Heart left ventricle (tissue), 13 donors: ENCODE results near the gene MRPL27.

ENCODE experiments used
- POLR2A ChIP-seq, 2 donors: fragments of 450-650 bp; IDR thresholded peaks; one replicate each; pipeline ENCODE4 v1.6.1; 2017; ENCODE audit warnings: antibody characterized with exemption in 2 of 2, mild to moderate bottlenecking in 2 of 2, moderate library complexity in 2 of 2
- TF ChIP-seq, protein P1 (sequence below), 12 donors: fragments of 200-600 bp; sonication (generic) in 4 of 12; IDR thresholded peaks; one replicate each; pipeline versions ENCODE4 v1.5.0 to v1.8.0; 2018 to 2022; ENCODE audit warnings: antibody characterized with exemption in 12 of 12, mild to moderate bottlenecking in 5 of 12
- donor health status: ischemic (EF 13 %, LVEDD 7.1; RV severe dilation, severe dysfunction).
- donor health status: DM: no; HTN: yes; CAD: no.
- donor health status: DM: no; HTN: no; CAD: no.
- donor health status: ischemic (EF 25% LVEDD 6.9; RV normal size, moderate dysfunction).
- donor health status: ischemic (EF 25% LVEDD 5.7; RV mildly dilated, moderate dysfunction).
- donor health status: ischemic (EF 35%, LVEDD 5.7; RV mildly dilated, moderate dysfunction).
- donor health status: nonischemic (EF 11% LVEDD 7.7; RV severe dilation, severe dysfunction).
- donor health status: DM: yes; HTN: yes; CAD: no.
- donor health status: PGD.
- donor health status: ischemic (EF 29% LVEDD 5.4; RV normal size, mild dysfunction).
- donor health status: nonischemic (EF 23%, LVEDD 6.1; RV moderate dilation, normal function).

DNA sequence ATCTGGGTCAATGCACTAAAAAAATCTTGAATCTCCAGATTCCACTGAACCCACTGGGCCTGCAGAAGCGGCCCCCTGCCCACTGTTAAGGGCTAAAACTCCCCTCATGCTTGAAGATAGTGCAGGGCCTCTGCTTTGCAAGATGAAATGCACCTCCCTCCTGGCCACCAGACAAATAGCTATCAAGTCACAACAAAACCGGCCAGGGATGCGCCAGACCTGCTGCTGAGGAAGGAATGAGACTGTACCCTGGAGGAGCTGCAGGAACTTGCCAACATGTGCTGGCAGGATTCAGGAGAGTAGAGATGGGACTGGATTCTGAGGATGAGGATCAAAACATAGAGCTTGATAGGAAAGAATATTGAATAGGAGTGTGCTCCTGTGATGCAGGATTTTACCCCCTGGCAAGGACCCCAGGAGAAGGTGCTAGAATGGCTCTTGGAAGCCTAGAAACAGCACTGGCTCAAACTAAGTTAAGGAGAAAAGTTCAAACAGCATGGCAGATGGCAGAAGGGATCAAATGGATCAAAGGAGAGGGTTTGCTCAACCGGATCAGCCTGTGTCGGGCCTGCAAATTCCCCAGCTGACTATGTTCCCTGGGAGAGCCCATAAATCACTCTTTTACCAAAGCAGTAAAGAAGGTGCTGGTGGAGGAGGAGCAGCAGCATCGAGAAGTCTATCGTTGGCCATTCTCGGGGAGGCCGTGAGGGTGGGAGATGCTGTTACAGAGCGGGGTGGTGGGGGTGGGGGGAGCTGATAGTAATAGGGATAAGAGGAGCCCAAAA lies 54.3 kb downstream of the MRPL27 start:
- TF ChIP-seq, protein P1, sequence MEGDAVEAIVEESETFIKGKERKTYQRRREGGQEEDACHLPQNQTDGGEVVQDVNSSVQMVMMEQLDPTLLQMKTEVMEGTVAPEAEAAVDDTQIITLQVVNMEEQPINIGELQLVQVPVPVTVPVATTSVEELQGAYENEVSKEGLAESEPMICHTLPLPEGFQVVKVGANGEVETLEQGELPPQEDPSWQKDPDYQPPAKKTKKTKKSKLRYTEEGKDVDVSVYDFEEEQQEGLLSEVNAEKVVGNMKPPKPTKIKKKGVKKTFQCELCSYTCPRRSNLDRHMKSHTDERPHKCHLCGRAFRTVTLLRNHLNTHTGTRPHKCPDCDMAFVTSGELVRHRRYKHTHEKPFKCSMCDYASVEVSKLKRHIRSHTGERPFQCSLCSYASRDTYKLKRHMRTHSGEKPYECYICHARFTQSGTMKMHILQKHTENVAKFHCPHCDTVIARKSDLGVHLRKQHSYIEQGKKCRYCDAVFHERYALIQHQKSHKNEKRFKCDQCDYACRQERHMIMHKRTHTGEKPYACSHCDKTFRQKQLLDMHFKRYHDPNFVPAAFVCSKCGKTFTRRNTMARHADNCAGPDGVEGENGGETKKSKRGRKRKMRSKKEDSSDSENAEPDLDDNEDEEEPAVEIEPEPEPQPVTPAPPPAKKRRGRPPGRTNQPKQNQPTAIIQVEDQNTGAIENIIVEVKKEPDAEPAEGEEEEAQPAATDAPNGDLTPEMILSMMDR (IDR thresholded peaks at IDR 0.05), result no peak
- TF ChIP-seq POLR2A (IDR thresholded peaks at IDR 0.05), result no peak
